Cardiac fibroblast (primary cell): ENCODE results near the gene KCNB1.

ENCODE experiments used
- DNase-seq, 2 donors: peaks; one replicate each; pipeline versions ENCODE4 v3.0.0 to v3.0.0-alpha.2; 2010; ENCODE audit warnings: low read depth in 2 of 2
- H3K4me3 ChIP-seq, 2 donors: replicated peaks in 1 of 2; 1 replicate in 1 of 2; 2 replicates in 1 of 2; pipeline ENCODE4 v1.5.1; 2011; ENCODE audit warnings: low read depth in 2 of 2, low read length in 2 of 2, mild to moderate bottlenecking in 2 of 2, moderate library complexity in 1 of 2
- TF ChIP-seq, protein P1 (sequence below): IDR thresholded peaks from one replicate; pipeline ENCODE4 v1.5.1; 2011; ENCODE audit warnings: low read depth, mild to moderate bottlenecking, low read length, inconsistent platforms

Gene KCNB1

GRCh38 chr20:49519777-49520359 is 37.4 kb upstream of the KCNB1 start:
- TF ChIP-seq, protein P1, sequence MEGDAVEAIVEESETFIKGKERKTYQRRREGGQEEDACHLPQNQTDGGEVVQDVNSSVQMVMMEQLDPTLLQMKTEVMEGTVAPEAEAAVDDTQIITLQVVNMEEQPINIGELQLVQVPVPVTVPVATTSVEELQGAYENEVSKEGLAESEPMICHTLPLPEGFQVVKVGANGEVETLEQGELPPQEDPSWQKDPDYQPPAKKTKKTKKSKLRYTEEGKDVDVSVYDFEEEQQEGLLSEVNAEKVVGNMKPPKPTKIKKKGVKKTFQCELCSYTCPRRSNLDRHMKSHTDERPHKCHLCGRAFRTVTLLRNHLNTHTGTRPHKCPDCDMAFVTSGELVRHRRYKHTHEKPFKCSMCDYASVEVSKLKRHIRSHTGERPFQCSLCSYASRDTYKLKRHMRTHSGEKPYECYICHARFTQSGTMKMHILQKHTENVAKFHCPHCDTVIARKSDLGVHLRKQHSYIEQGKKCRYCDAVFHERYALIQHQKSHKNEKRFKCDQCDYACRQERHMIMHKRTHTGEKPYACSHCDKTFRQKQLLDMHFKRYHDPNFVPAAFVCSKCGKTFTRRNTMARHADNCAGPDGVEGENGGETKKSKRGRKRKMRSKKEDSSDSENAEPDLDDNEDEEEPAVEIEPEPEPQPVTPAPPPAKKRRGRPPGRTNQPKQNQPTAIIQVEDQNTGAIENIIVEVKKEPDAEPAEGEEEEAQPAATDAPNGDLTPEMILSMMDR = peak; percentile 3
- no peak overlapping the region for H3K4me3 ChIP-seq
- no peak for DNase-seq

- TF ChIP-seq, protein P1 = no peak
- DNase-seq = no peak
- H3K4me3 ChIP-seq = no peak overlapping the region
These were observed 36.8 kb upstream of the KCNB1 start for GRCh38 chr20:49519212-49519712.

DNA sequence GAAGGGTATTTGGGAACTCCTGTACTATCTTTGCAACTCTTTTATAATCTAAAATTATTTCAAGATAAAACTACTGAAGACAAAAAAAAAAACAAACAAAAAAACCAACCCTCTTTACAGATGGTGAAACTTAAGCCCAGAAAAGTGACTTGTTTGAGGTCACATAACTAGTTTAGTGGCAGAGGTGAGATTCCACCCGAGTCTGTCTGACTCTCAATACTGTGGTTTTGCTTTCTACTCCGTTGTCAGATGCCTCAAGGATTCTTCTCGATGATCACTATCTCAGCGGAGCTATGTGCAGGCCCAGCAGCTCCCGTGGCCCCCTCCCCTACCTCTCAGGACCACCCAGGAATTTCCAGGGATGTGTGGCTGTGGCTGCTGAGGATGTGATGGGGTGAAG is 36.1 kb upstream of the KCNB1 start:
- DNase-seq = no peak
- no peak overlapping the region for H3K4me3 ChIP-seq
- TF ChIP-seq, protein P1 = no peak

DNA sequence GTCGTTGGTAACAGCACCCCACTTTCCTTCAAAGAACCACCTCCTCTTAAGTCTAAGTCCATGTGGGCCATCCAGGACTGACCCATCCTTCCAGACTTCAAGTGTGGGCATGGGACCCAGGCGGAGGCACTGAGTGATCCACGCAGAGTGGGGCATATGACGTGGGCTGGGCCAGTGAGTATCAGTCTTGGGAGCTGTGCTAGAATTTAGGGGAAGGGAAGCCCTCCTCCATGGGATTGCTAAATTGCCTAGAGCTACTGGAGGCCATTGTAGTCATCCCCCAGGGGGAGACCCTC is 35.3 kb upstream of the KCNB1 start:
- TF ChIP-seq, protein P1 = no peak
- no peak overlapping the region for H3K4me3 ChIP-seq

DNA sequence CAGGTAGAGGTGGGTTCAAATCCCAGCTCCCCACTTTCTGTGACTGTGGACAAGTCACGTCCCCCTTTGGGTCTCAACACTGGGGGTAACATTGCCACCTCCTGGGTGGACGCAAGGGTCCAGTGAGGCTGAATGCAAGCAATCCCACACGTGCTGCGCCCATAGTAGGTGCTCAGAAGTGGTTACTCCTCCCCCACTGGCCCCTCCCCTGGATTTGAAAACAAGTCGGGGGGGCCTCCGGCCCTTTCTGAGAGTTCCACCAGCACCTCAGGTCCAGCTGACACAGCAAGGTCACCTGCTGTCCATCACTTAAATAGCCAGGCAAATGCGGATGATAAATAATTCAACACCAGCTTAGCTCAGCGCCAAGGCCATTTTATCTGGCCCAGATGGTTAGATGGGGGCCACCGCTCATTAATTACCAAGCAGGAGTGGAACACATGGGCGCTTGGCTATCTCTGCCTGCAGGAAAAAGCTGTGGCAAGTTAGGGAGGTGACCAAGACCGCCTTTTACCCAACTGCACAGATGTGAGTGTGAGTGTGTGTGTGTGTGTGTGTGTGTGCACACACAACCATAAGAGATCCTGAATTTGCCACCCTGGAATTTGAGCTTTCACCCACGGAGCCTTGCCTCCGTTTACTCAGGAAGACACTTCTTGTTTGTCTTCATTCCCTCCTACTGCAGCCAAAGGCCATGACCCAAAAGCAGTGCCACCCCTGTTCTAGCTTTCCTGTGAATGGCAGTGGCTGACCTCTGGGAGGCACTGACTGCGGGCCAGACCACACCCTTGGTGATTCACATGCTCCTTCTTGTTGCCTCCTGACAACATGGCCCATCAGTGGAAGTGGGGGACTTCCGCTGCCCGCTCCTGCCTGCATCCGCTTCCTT is 34.7 kb upstream of the KCNB1 start:
- TF ChIP-seq, protein P1 = no peak
- no peak overlapping the region for H3K4me3 ChIP-seq
- DNase-seq = no peak

More for the DNA sequence above, 35.3 kb upstream of the KCNB1 start:
- no peak for DNase-seq

- DNase-seq = no peak
- TF ChIP-seq, protein P1 = no peak
- H3K4me3 ChIP-seq = no peak overlapping the region
These were observed 33.1 kb upstream of the KCNB1 start for GRCh38 chr20:49515586-49515985.
